VCaP (cell line): ENCODE measurements around the gene BCR.
A peak's percentile ranks its signal among the peaks of the same experiment; 100 is the strongest.

Experiments
- H3K27ac ChIP-seq: fragments of 450-650 bp; 2 replicates; pipeline ENCODE4 v1.5.1; 2017
- CTCF ChIP-seq: fragments of 450-650 bp; conservative IDR thresholded peaks from 2 replicates; pipeline ENCODE4 v1.5.1; 2017; ENCODE audit warnings: mild to moderate bottlenecking, moderate library complexity

The BCR gene

GRCh38 chr22:23184100-23184763 lies 3.9 kb downstream of the BCR start:
- H3K27ac ChIP-seq: peak overlapping the region; percentile 83; the same call in 1 of the 2 replicates
- no peak for TF ChIP-seq CTCF

GRCh38 chr22:23184764-23185113 lies 4.4 kb downstream of the BCR start:
- H3K27ac ChIP-seq: no peak overlapping the region

GRCh38 chr22:23187211-23187610 lies 6.9 kb downstream of the BCR start:
- no peak for TF ChIP-seq CTCF
- H3K27ac ChIP-seq: no peak overlapping the region

More at GRCh38 chr22:23184764-23185113, 4.4 kb downstream of the BCR start:
- TF ChIP-seq CTCF: no peak

GRCh38 chr22:23187871-23188700 lies 7.8 kb downstream of the BCR start:
- TF ChIP-seq CTCF: no peak
- no peak overlapping the region for H3K27ac ChIP-seq

- no peak for TF ChIP-seq CTCF
- H3K27ac ChIP-seq: no peak overlapping the region
These were observed 10.2 kb downstream of the BCR start for GRCh38 chr22:23190526-23190925.

- TF ChIP-seq CTCF: no peak
- no peak overlapping the region for H3K27ac ChIP-seq
These were observed 11.8 kb downstream of the BCR start for GRCh38 chr22:23192133-23192532.

- H3K27ac ChIP-seq: no peak overlapping the region
- TF ChIP-seq CTCF: no peak
These were observed 12.2 kb downstream of the BCR start for GRCh38 chr22:23192558-23192957.
